Neural progenitor cell (in vitro differentiated cells): ENCODE results near the gene BARX2. TPM values are rescaled to one million over a fixed set of nuclear protein-coding genes. Genes with fewer than 3 reads are reported as not detected.
"Not testable (repeated sequence)": the region's sequence is repeated elsewhere in the genome, so short reads cannot be mapped to it uniquely, and the experiment has no call there.

Source experiments
- DNase-seq: peaks from one replicate; pipeline ENCODE4 v3.0.0-alpha.2; 2016; ENCODE audit warnings: low spot score
- H2AFZ ChIP-seq: fragments of 200-600 bp; sonication (generic); replicated peaks from 2 replicates; pipeline ENCODE4 v1.6.1; 2016; ENCODE audit warnings: antibody characterized with exemption
- H3F3A ChIP-seq: fragments of 200-600 bp; sonication (generic); 2 replicates; pipeline ENCODE4 v1.6.1; 2016; ENCODE audit warnings: antibody characterized with exemption, low read depth
- H3K27ac ChIP-seq: fragments of 200-600 bp; sonication (generic); 2 replicates; pipeline ENCODE4 v1.5.1; 2016; ENCODE audit warnings: mild to moderate bottlenecking
- H3K27me3 ChIP-seq: fragments of 200-600 bp; sonication (generic); 2 replicates; pipeline ENCODE4 v1.6.1; 2016; ENCODE audit warnings: mild to moderate bottlenecking, moderate library complexity
- H3K36me3 ChIP-seq: fragments of 200-600 bp; sonication (generic); 2 replicates; pipeline ENCODE4 v1.5.1; 2016
- H3K4me1 ChIP-seq: fragments of 200-600 bp; sonication (generic); 2 replicates; pipeline ENCODE4 v1.6.1; 2016; ENCODE audit warnings: mixed run types
- H3K4me2 ChIP-seq: fragments of 200-600 bp; sonication (generic); 2 replicates; pipeline ENCODE4 v1.6.1; 2016
- H3K4me3 ChIP-seq: fragments of 200-600 bp; sonication (generic); 2 replicates; pipeline ENCODE4 v1.5.1; 2016
- H3K79me2 ChIP-seq: fragments of 200-600 bp; sonication (generic); 2 replicates; pipeline ENCODE4 v1.6.1; 2016; ENCODE audit warnings: low read depth
- H3K9ac ChIP-seq: fragments of 200-600 bp; sonication (generic); 2 replicates; pipeline ENCODE4 v1.6.1; 2016
- H3K9me3 ChIP-seq: fragments of 200-600 bp; sonication (generic); 2 replicates; pipeline ENCODE4 v1.5.1; 2016; ENCODE audit warnings: low read depth
- H4K20me1 ChIP-seq: fragments of 200-600 bp; sonication (generic); 2 replicates; pipeline ENCODE4 v1.6.1; 2016; ENCODE audit warnings: low read depth
- H3K27ac Mint-ChIP-seq: 3 replicates; pipeline ENCODE4 v1.8.0; 2021; ENCODE audit warnings: mixed read lengths
- H3K27me3 Mint-ChIP-seq: 2 replicates; pipeline ENCODE4 v1.8.0; 2022; ENCODE audit warnings: low read depth, mild to moderate bottlenecking, inconsistent platforms, moderate library complexity, mixed read lengths; ENCODE audit not compliant: insufficient read depth
- H3K36me3 Mint-ChIP-seq: 3 replicates; pipeline ENCODE4 v1.8.0; 2021; ENCODE audit warnings: mixed read lengths
- H3K4me1 Mint-ChIP-seq: 3 replicates; pipeline ENCODE4 v1.8.0; 2021; ENCODE audit warnings: mixed read lengths
- H3K4me3 Mint-ChIP-seq: 3 replicates; pipeline ENCODE4 v1.8.0; 2021; ENCODE audit warnings: mild to moderate bottlenecking, moderate library complexity, mixed read lengths
- H3K9me3 Mint-ChIP-seq: 3 replicates; pipeline ENCODE4 v1.8.0; 2020; ENCODE audit warnings: mixed read lengths
- CTCF ChIP-seq: fragments of 200-600 bp; sonication (generic); IDR thresholded peaks from 2 replicates; pipeline ENCODE4 v1.5.1; 2017; ENCODE audit warnings: antibody characterized with exemption, mild to moderate bottlenecking
- EZH2 ChIP-seq: fragments of 200-600 bp; sonication (generic); IDR thresholded peaks from 2 replicates; pipeline ENCODE4 v1.6.1; 2017; ENCODE audit warnings: antibody characterized with exemption, mild to moderate bottlenecking, moderate library complexity
- EZH2phosphoT487 ChIP-seq: fragments of 200-600 bp; sonication (generic); IDR thresholded peaks from 2 replicates; pipeline ENCODE4 v1.6.1; 2017; ENCODE audit warnings: antibody characterized with exemption
- total RNA-seq: library from RNA; depleted of rRNA; stranded (reverse); fragments of >200 nt; gene quantifications from 2 replicates; pipeline ENCODE4 v1.2.3, GENCODE V29; 2015; ENCODE audit warnings: low replicate concordance

Gene BARX2
- total RNA-seq, 1 donor from 2014 or later: not detected

GRCh38 chr11:129331217-129331616 is 44.4 kb upstream of the BARX2 start:
- H3F3A ChIP-seq: no peaks in the 10 kb centered on the region
- H3K4me3 ChIP-seq: no peak overlapping the region
- H3K4me1 ChIP-seq: peaks cover 4% of the 10 kb centered on the region
- H3K4me2 ChIP-seq: no peak overlapping the region
- H3K9me3 ChIP-seq: no peaks in the 10 kb centered on the region
- Mint-ChIP-seq H3K4me1 (peaks cover 7% of the 10 kb centered on the region), H3K36me3 (no peaks in the 10 kb centered on the region), H3K9me3 (no peaks in the 10 kb centered on the region), H3K27me3 (peaks cover 3% of the 10 kb centered on the region), H3K4me3 (no peak overlapping the region), H3K27ac (no peak overlapping the region)
- no peak overlapping the region for H3K9ac ChIP-seq
- no peak overlapping the region for H2AFZ ChIP-seq
- TF ChIP-seq EZH2phosphoT487 (no peak), CTCF (no peak), EZH2 (no peak)
- no peaks in the 10 kb centered on the region for H3K79me2 ChIP-seq
- no peak overlapping the region for H3K27ac ChIP-seq
- no peaks in the 10 kb centered on the region for H3K36me3 ChIP-seq
- no peak for DNase-seq
- H3K27me3 ChIP-seq: no peaks in the 10 kb centered on the region
- no peaks in the 10 kb centered on the region for H4K20me1 ChIP-seq

DNA sequence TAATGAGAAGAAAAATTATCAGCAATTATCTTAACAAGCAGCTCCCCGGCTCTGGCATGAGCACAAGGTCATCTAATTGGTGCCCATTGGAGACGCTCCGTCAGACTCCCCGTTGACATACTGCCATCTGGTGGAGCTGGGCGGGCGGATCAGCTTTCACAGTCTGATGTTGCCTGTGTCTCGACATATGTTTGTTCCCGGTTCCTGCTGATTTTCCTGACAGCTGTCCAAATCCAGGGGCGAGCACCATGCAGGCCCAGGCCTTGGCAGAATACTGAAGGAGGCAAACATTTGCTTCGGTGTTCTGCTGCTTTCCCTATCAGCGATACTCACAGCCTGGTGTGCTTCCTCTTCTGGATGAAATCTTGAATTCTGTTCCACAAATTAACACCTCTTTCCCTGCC is 43.8 kb upstream of the BARX2 start:
- H4K20me1 ChIP-seq: no peaks in the 10 kb centered on the region
- H3K27me3 ChIP-seq: no peaks in the 10 kb centered on the region
- H3K27me3 Mint-ChIP-seq: peaks cover 3% of the 10 kb centered on the region
- no peaks in the 10 kb centered on the region for H3K36me3 ChIP-seq
- no peak overlapping the region for H3K9ac ChIP-seq
- no peak overlapping the region for H3K27ac ChIP-seq
- no peaks in the 10 kb centered on the region for H3F3A ChIP-seq
- peak; percentile 88 for DNase-seq
- H3K4me3 Mint-ChIP-seq: no peak overlapping the region
- TF ChIP-seq EZH2phosphoT487 (no peak), EZH2 (no peak), CTCF (peak; percentile 87)
- H2AFZ ChIP-seq: no peak overlapping the region
- no peaks in the 10 kb centered on the region for H3K36me3 Mint-ChIP-seq
- H3K79me2 ChIP-seq: no peaks in the 10 kb centered on the region
- peaks cover 4% of the 10 kb centered on the region for H3K4me1 ChIP-seq
- no peak overlapping the region for H3K27ac Mint-ChIP-seq
- H3K9me3 ChIP-seq: no peaks in the 10 kb centered on the region
- peaks cover 7% of the 10 kb centered on the region for H3K4me1 Mint-ChIP-seq
- H3K9me3 Mint-ChIP-seq: no peaks in the 10 kb centered on the region
- H3K4me3 ChIP-seq: no peak overlapping the region
- H3K4me2 ChIP-seq: no peak overlapping the region

DNA sequence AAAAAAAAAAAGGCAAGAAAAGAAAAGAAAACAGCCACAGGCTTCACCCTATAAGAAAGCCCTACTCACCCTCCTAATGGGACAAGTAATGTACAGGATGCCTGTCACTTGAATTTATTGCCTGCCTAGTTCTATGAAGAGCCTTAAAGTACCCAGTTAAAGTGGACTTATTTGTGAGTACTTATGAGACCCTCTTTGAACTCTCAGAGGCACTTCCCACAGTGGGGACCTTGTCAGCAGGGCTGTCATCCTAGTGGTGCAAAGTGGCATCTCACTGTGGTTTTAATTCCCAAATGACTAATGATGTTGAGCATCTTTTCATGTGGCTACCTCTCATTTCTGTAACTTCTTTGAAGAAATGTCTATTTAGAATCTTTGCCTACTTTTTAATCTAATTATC is 41.8 kb upstream of the BARX2 start:
- Histone ChIP-seq H3K9ac (no peak overlapping the region), H3K4me3 (no peak overlapping the region), H3F3A (no peaks in the 10 kb centered on the region), H3K4me2 (no peak overlapping the region), H3K27me3 (no peaks in the 10 kb centered on the region), H3K79me2 (no peaks in the 10 kb centered on the region), H3K36me3 (no peaks in the 10 kb centered on the region), H3K9me3 (no peaks in the 10 kb centered on the region), H4K20me1 (no peaks in the 10 kb centered on the region), H2AFZ (no peak overlapping the region), H3K4me1 (peaks cover 3% of the 10 kb centered on the region), H3K27ac (no peak overlapping the region)
- Mint-ChIP-seq H3K4me3 (no peak overlapping the region), H3K36me3 (no peaks in the 10 kb centered on the region), H3K27ac (no peak overlapping the region), H3K9me3 (no peaks in the 10 kb centered on the region), H3K27me3 (peaks cover 5% of the 10 kb centered on the region), H3K4me1 (peaks cover 7% of the 10 kb centered on the region)
- peak; percentile 35 for TF ChIP-seq CTCF
- no peak for TF ChIP-seq EZH2
- no peak for DNase-seq

GRCh38 chr11:129344301-129344940 is 31.2 kb upstream of the BARX2 start:
- H3K4me1 Mint-ChIP-seq, H3K9me3 Mint-ChIP-seq, H3K27ac Mint-ChIP-seq, H3K27me3 ChIP-seq, H3K27me3 Mint-ChIP-seq, H3K36me3 ChIP-seq, H4K20me1 ChIP-seq, H3K27ac ChIP-seq, H3K9ac ChIP-seq, H3K9me3 ChIP-seq, H3K79me2 ChIP-seq, H3K36me3 Mint-ChIP-seq, H3F3A ChIP-seq, H3K4me1 ChIP-seq: not testable (repeated sequence)
- H3K4me3 ChIP-seq: peak overlapping the region; percentile 7
- peak; percentile 53 for DNase-seq
- peak overlapping the region; percentile 26 for H2AFZ ChIP-seq
- peak overlapping the region; percentile 22 for H3K4me2 ChIP-seq
- peak overlapping the region; percentile 27 for H3K4me3 Mint-ChIP-seq
